Measurements from ENCODE around the gene PTPRC.

PTPRC gene

GRCh38 chr1:198741744-198742143 is 102.9 kb downstream of the PTPRC start:
- no peak overlapping the region for H3K27ac Mint-ChIP-seq
- peaks cover 9% of the 10 kb centered on the region for H3K9me3 Mint-ChIP-seq
- no peaks in the 10 kb centered on the region for H3K27me3 Mint-ChIP-seq (ENCODE audit: low read depth)
- H3K4me3 Mint-ChIP-seq = no peak overlapping the region
- TF ChIP-seq CTCF (IDR thresholded peaks at IDR 0.05; ENCODE audit: unreplicated experiment in 3 of 3) = no peak
- H3K36me3 Mint-ChIP-seq (ENCODE audit: low read depth) = no peaks in the 10 kb centered on the region
- H3K4me1 Mint-ChIP-seq = no peaks in the 10 kb centered on the region

GRCh38 chr1:198747127-198747526 is 108.3 kb downstream of the PTPRC start:
- Mint-ChIP-seq H3K9me3 (no peaks in the 10 kb centered on the region), H3K27me3 (ENCODE audit: low read depth) (no peaks in the 10 kb centered on the region), H3K4me3 (no peak overlapping the region), H3K27ac (no peak overlapping the region), H3K36me3 (ENCODE audit: low read depth) (no peaks in the 10 kb centered on the region), H3K4me1 (no peaks in the 10 kb centered on the region)
- TF ChIP-seq CTCF (IDR thresholded peaks at IDR 0.05; ENCODE audit: unreplicated experiment in 3 of 3) = no peak

DNA sequence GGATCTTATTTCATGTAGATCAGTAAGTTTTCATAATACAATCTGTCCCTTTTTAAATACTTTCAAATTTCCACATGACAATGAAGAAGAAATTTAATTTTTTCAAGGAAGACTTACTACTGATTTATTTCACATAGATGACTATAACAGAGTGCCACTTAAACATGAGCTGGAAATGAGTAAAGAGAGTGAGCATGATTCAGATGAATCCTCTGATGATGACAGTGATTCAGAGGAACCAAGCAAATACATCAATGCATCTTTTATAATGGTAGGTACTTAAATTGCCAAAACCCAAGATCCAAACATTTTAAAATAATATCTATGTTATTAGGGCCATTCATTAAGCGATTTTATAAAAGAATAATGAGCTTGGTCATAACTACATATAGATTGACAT is 110.4 kb downstream of the PTPRC start:
- Mint-ChIP-seq H3K27me3 (ENCODE audit: low read depth) (no peaks in the 10 kb centered on the region), H3K4me1 (no peaks in the 10 kb centered on the region), H3K27ac (no peak overlapping the region), H3K4me3 (no peak overlapping the region), H3K36me3 (ENCODE audit: low read depth) (no peaks in the 10 kb centered on the region), H3K9me3 (no peaks in the 10 kb centered on the region)
- no peak for TF ChIP-seq CTCF (IDR thresholded peaks at IDR 0.05; ENCODE audit: unreplicated experiment in 3 of 3)

DNA sequence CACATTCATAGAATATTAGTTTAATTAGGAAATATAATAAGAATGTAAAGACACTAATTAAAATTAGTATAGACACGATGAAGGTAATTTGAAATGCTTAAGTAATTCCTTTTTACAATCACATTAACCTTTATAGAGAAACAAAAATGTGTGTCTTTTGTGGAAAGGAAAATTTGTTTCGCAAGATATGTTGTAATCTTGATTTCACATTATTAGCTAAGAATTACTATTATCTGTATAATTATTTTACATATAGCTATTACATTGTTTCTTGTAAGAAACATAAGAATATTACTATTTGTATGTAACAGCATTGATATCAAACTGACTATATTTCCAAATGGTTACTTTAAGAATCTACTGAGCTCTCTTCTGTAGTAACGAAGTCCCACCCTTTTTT is 111.2 kb downstream of the PTPRC start:
- TF ChIP-seq CTCF (IDR thresholded peaks at IDR 0.05; ENCODE audit: unreplicated experiment in 3 of 3) = no peak
- Mint-ChIP-seq H3K4me3 (no peak overlapping the region), H3K27me3 (ENCODE audit: low read depth) (no peaks in the 10 kb centered on the region), H3K4me1 (no peaks in the 10 kb centered on the region), H3K27ac (no peak overlapping the region), H3K9me3 (no peaks in the 10 kb centered on the region), H3K36me3 (ENCODE audit: low read depth) (no peaks in the 10 kb centered on the region)

- Mint-ChIP-seq H3K36me3 (ENCODE audit: low read depth) (no peaks in the 10 kb centered on the region), H3K4me3 (no peak overlapping the region), H3K27me3 (ENCODE audit: low read depth) (no peaks in the 10 kb centered on the region), H3K9me3 (no peaks in the 10 kb centered on the region), H3K27ac (no peak overlapping the region), H3K4me1 (no peaks in the 10 kb centered on the region)
- TF ChIP-seq CTCF (IDR thresholded peaks at IDR 0.05; ENCODE audit: unreplicated experiment in 3 of 3) = no peak
Observed at GRCh38 chr1:198751741-198752140, 112.9 kb downstream of the PTPRC start.

DNA sequence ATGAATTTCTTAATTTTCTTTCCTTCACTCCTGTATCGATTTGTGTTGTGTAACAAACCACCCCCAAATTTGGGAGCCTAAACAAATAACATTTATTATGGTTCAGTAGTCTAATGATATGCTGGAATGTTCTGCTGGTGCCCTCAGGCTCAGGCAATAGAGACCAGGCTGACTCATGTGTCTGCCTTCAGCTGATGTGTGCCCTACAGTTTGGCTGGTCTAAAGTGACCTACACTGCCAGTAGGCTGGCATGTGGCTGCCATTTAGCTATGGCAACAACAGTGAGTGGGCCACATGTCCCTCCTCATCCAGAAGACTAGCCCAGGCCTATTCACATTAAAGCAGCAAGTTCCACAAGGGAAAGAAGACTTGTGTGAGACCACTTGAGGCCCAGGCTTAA is 115.8 kb downstream of the PTPRC start:
- no peaks in the 10 kb centered on the region for H3K9me3 Mint-ChIP-seq
- H3K27me3 Mint-ChIP-seq (ENCODE audit: low read depth) = no peaks in the 10 kb centered on the region
- no peaks in the 10 kb centered on the region for H3K36me3 Mint-ChIP-seq (ENCODE audit: low read depth)
- TF ChIP-seq CTCF (IDR thresholded peaks at IDR 0.05; ENCODE audit: unreplicated experiment in 3 of 3) = no peak
- no peak overlapping the region for H3K4me3 Mint-ChIP-seq
- no peaks in the 10 kb centered on the region for H3K4me1 Mint-ChIP-seq
- H3K27ac Mint-ChIP-seq = no peak overlapping the region
